UCSD-AML1 (cell line): ENCODE data around the gene NPRL2.

ENCODE experiments used
- DNase-seq: peaks from one replicate; lab custom pipeline; 2025; ENCODE audit not compliant: unreplicated experiment; lab: John Stamatoyannopoulos, UW

The NPRL2 gene

GRCh38 chr3:50350527-50351322 is at the start of gene NPRL2, which contains the start of gene CYB561D2:
Gene NPRL2, minus strand, starts transcription at chr3:50350775. Its CDS starts 123 bp downstream, at chr3:50350652.
Gene CYB561D2, plus strand, starts transcription at chr3:50350862. Its CDS starts 572 bp downstream, at chr3:50351434.
- peak; percentile 97 for DNase-seq

GRCh38 chr3:50396502-50396901 is 45.9 kb upstream of the NPRL2 start:
- DNase-seq = no peak

- DNase-seq = peak; percentile 49
These were observed 44.7 kb upstream of the NPRL2 start for GRCh38 chr3:50395070-50395860.

- DNase-seq = no peak
These were observed 42.5 kb upstream of the NPRL2 start for GRCh38 chr3:50393061-50393460.

- no peak for DNase-seq
These were observed 41.6 kb upstream of the NPRL2 start for GRCh38 chr3:50392101-50392715.

- no peak for DNase-seq
These were observed 40.1 kb upstream of the NPRL2 start for GRCh38 chr3:50390508-50391224.

GRCh38 chr3:50389414-50389767 is 38.8 kb upstream of the NPRL2 start:
- DNase-seq = no peak

GRCh38 chr3:50388720-50389413 is 38.3 kb upstream of the NPRL2 start:
- DNase-seq = no peak

- peak; percentile 34 for DNase-seq
These were observed 37.6 kb upstream of the NPRL2 start for GRCh38 chr3:50388016-50388719.

- DNase-seq = no peak
These were observed 35.2 kb upstream of the NPRL2 start for GRCh38 chr3:50385754-50386153.

GRCh38 chr3:50383750-50384149 is 33.2 kb upstream of the NPRL2 start:
- DNase-seq = no peak

- DNase-seq = no peak
These were observed 32.1 kb upstream of the NPRL2 start for GRCh38 chr3:50382722-50383121.

GRCh38 chr3:50381383-50381782 is 30.8 kb upstream of the NPRL2 start:
- DNase-seq = no peak

GRCh38 chr3:50380405-50381085 is 30.0 kb upstream of the NPRL2 start:
- DNase-seq = no peak

- no peak for DNase-seq
These were observed 28.2 kb upstream of the NPRL2 start for GRCh38 chr3:50378757-50379156.

GRCh38 chr3:50378024-50378423 is 27.4 kb upstream of the NPRL2 start:
- DNase-seq = no peak

- no peak for DNase-seq
These were observed 24.8 kb upstream of the NPRL2 start for GRCh38 chr3:50375258-50375931.

- no peak for DNase-seq
These were observed 24.0 kb upstream of the NPRL2 start for GRCh38 chr3:50374363-50375257.
